WERI-Rb-1 (cell line): Measurements from ENCODE around the gene ANG.

Source experiments
- DNase-seq: peaks from one replicate; pipeline ENCODE4 v3.0.0-alpha.2; 2020
- H3K27ac ChIP-seq: fragments of 250-450 bp; sonication (Bioruptor Pico); 2 replicates; pipeline ENCODE4 v1.5.1; 2020; ENCODE audit warnings: mild to moderate bottlenecking, moderate library complexity
- H3K27me3 ChIP-seq: fragments of 250-450 bp; sonication (Bioruptor Pico); 2 replicates; pipeline ENCODE4 v1.5.1; 2021; ENCODE audit warnings: mild to moderate bottlenecking, low read depth, moderate library complexity; ENCODE audit not compliant: insufficient read depth, severe bottlenecking
- H3K36me3 ChIP-seq: fragments of 250-450 bp; sonication (Bioruptor Pico); 2 replicates; pipeline ENCODE4 v1.5.1; 2020; ENCODE audit warnings: mild to moderate bottlenecking, moderate library complexity
- H3K4me3 ChIP-seq: 2 replicates; pipeline ENCODE4 v1.5.1; 2011; ENCODE audit warnings: low read depth, mild to moderate bottlenecking, control low read depth, low read length
- H3K9me3 ChIP-seq: fragments of 250-450 bp; sonication (Bioruptor Pico); 2 replicates; pipeline ENCODE4 v1.5.1; 2021; ENCODE audit warnings: mild to moderate bottlenecking, moderate library complexity; ENCODE audit not compliant: severe bottlenecking
- TF ChIP-seq, protein P1 (sequence below): IDR thresholded peaks from 2 replicates; pipeline ENCODE4 v1.5.1; 2011; ENCODE audit warnings: low read depth, mild to moderate bottlenecking, control low read depth, inconsistent platforms, low read length

Gene ANG

DNA sequence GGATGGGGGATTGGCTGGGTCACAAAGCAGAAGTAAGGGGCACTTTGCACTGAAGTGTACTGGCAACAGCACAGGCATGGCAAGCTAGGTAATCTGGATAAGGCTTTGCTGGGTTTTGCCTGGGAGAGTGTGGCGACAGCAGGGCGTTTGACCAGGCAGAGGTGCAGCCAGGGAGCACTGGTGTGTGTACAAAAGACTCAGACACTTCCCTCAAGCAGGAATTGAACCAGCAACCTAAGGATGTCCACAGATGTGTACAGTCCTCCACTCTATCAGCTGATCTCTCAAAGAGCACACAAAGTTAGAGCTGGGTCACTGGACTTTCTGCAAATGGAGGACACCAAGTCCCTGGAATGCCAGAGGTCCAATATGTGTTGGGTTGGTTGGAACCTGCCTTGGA is 19.6 kb upstream of the ANG start:
- DNase-seq: no peak
- H3K27me3 ChIP-seq: peaks cover 91% of the 10 kb centered on the region
- no peak overlapping the region for H3K27ac ChIP-seq
- H3K36me3 ChIP-seq: no peaks in the 10 kb centered on the region
- no peak overlapping the region for H3K4me3 ChIP-seq
- TF ChIP-seq, protein P1, sequence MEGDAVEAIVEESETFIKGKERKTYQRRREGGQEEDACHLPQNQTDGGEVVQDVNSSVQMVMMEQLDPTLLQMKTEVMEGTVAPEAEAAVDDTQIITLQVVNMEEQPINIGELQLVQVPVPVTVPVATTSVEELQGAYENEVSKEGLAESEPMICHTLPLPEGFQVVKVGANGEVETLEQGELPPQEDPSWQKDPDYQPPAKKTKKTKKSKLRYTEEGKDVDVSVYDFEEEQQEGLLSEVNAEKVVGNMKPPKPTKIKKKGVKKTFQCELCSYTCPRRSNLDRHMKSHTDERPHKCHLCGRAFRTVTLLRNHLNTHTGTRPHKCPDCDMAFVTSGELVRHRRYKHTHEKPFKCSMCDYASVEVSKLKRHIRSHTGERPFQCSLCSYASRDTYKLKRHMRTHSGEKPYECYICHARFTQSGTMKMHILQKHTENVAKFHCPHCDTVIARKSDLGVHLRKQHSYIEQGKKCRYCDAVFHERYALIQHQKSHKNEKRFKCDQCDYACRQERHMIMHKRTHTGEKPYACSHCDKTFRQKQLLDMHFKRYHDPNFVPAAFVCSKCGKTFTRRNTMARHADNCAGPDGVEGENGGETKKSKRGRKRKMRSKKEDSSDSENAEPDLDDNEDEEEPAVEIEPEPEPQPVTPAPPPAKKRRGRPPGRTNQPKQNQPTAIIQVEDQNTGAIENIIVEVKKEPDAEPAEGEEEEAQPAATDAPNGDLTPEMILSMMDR: no peak
- no peaks in the 10 kb centered on the region for H3K9me3 ChIP-seq

DNA sequence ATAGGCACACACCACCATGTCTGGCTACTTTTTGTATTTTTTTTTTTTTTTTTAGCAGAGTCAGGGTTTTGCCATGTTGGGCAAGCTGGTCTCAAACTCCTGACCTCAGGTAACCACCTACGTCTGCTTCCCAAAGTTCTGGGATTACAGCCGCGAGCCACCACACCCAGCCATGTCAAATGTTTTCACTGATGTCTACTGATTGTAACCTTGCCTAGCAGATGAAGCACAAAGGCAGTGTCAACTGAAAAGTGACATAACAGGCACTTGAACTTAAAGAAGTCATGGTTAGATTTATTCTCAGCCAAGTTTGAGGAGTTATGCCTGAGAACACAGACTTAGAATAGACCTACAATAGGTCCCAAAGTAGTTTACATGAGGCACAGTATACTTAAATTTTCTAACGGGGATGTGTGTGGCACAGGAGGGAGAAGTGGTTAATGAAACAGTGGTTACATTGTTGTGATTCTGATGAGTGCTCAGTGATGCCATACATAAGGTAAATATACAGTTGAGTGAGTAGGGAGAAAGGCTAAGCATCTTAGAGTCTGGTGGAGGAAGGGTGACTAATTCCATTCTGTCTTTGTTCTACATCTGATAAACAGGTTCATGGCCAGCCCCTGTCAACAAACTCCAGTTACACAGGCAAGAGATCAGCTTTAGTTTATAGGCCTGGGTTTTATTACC is 16.8 kb upstream of the ANG start:
- peaks cover 92% of the 10 kb centered on the region for H3K27me3 ChIP-seq
- no peak overlapping the region for H3K4me3 ChIP-seq
- H3K27ac ChIP-seq: no peak overlapping the region
- DNase-seq: no peak
- no peaks in the 10 kb centered on the region for H3K9me3 ChIP-seq
- no peaks in the 10 kb centered on the region for H3K36me3 ChIP-seq
- TF ChIP-seq, protein P1: no peak

DNA sequence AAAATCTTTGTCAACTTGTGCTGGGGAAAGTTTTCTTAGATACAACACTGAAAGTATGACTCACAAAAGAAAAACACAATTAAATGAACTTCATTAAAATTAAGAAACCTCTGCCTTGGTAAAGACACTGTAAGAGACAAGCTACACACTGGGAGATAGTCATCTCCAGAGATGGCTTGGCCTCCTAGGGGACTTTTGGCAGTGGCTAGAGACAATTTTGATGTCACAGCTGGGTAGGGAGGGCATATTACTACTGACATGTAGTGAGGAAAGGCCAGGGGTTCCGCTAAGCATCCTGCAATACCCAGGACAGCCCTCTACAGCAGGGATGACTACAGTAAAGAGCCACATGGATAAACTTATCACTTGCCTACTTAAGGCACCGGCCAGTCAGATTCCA is 12.9 kb upstream of the ANG start:
- no peak for DNase-seq
- Histone ChIP-seq H3K27ac (no peak overlapping the region), H3K9me3 (peaks cover 2% of the 10 kb centered on the region), H3K4me3 (no peak overlapping the region), H3K36me3 (no peaks in the 10 kb centered on the region), H3K27me3 (peaks cover 89% of the 10 kb centered on the region)
- TF ChIP-seq, protein P1: no peak

DNA sequence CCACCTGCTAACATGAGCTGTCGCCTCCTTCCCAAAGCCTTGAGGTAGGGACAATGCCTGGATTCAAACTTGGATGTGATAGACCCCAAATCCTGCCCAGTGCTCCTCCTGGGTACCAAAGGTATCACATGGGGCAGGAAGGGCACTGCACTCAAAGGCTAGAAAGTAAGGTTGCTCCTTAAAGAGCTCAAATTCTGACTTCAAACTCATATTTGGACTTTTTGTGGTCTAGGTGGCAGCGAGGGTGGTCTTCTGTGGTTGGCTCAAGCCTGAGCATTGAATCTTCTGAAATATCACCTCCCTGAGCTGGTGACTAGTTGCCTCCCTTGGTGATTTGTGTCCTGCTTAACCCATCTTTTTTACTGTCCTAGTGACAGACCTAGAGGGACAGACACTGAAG is 12.5 kb upstream of the ANG start:
- Histone ChIP-seq H3K27me3 (peaks cover 89% of the 10 kb centered on the region), H3K9me3 (peaks cover 3% of the 10 kb centered on the region), H3K27ac (no peak overlapping the region), H3K36me3 (no peaks in the 10 kb centered on the region), H3K4me3 (no peak overlapping the region)
- TF ChIP-seq, protein P1: no peak
- no peak for DNase-seq

DNA sequence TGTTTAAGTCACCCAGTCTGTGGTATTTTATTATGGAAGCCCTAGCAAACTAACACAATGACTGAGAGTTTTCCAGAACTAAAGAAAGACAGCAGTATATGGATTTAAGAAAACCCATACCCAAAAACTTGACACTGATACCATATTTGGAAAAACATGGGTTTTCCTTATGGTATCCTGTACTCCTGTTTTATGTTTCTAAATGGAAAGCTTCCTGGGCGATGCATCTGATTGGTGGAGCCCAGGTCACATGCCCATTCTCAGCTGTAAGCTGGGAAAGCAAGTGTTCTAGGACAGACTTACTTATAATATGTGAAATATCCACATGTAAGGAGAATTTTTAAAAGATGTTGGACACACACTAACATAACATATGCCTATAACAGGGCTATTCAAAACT is 8.7 kb upstream of the ANG start:
- H3K27ac ChIP-seq: no peak overlapping the region
- H3K4me3 ChIP-seq: no peak overlapping the region
- TF ChIP-seq, protein P1: no peak

DNA sequence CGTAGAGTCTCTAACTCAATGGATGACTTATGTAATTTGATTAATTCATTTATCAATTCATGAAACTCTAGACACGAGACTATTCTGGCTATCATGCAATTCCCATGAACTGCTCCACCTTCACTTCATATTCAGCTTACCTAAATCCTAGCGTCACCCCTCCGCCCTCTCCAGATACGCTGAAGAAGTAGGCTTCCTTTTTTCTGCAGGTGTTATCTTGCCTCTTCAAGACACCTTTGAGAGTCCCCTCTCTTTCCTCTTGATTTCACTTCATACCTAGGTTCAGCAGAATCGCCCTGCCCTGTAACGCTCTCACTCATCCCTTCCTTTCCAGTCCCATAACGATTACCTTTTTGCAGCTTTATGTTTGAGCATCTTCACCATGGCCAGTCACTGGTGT is 8.2 kb upstream of the ANG start:
- TF ChIP-seq, protein P1: no peak
- H3K27ac ChIP-seq: no peak overlapping the region

More for the DNA sequence above, 8.7 kb upstream of the ANG start:
- Histone ChIP-seq H3K36me3 (no peaks in the 10 kb centered on the region), H3K27me3 (peaks cover 94% of the 10 kb centered on the region), H3K9me3 (peaks cover 24% of the 10 kb centered on the region)
- DNase-seq: no peak

More for the DNA sequence above, 8.2 kb upstream of the ANG start:
- no peak for DNase-seq
- Histone ChIP-seq H3K9me3 (peaks cover 29% of the 10 kb centered on the region), H3K36me3 (no peaks in the 10 kb centered on the region), H3K4me3 (no peak overlapping the region), H3K27me3 (peaks cover 95% of the 10 kb centered on the region)
